K562 (cell line): ENCODE data around the gene MAP1LC3B2. TPM values are rescaled to one million over a fixed set of nuclear protein-coding genes. Genes with fewer than 3 reads are reported as not detected.

Experiments used
- ATAC-seq: fragments of 200-7000 bp; cut with Tn5 transposase; 3 replicates; pipeline ENCODE4 v1.9.1; 2020; ENCODE audit warnings: moderate library complexity
- BruUV-seq: library from RNA; stranded (reverse); fragments of 400-500 nt; replicated peaks from 2 replicates; lab custom pipeline; 2021; lab: Mats Ljungman, UMichigan
- CTCF ChIA-PET: fragments of 300-600 bp; formaldehyde crosslinking; extraction: SDS; loops from one replicate; lab custom pipeline; 2021; ENCODE audit warnings: low intra/inter-chr PET ratio; lab: Yijun Ruan, JAX
- POLR2A ChIA-PET: fragments of 300-600, 350-650 bp; sonication (Branson Sonifier 250); formaldehyde crosslinking; extraction: SDS; loops from one replicate; lab custom pipeline; 2021; ENCODE audit warnings: antibody characterized with exemption, inconsistent platforms; lab: Yijun Ruan, JAX
- DNase-seq, 4 experiments: peaks; one replicate each; pipeline versions ENCODE4 v3.0.0 to v3.0.0-alpha.2; 2011 to 2018; ENCODE audit warnings: low spot score in 3 of 4, mixed read lengths in 3 of 4; ENCODE audit errors: extremely low read depth in 1 of 4
- FAIRE-seq: peaks from 2 replicates; lab custom pipeline; 2011; peaks lifted over from hg19 to GRCh38; lab: Jason Lieb, UNC
- H2AFZ ChIP-seq: 2 replicates; pipeline ENCODE4 v1.6.0; 2011; ENCODE audit warnings: low read depth, low read length, control low read depth, inconsistent platforms
- H3K27ac ChIP-seq: fragments of 200-600 bp; 3 replicates; pipeline ENCODE4 v1.8.0; 2011; ENCODE audit warnings: low read depth, mild to moderate bottlenecking, control low read depth, inconsistent platforms, low read length, moderate library complexity, mixed read lengths; ENCODE audit errors: extremely low read depth
- H3K27me3 ChIP-seq, 2 experiments: fragments of 300-600 bp in 1 of 2; 2 replicates in 1 of 2; 3 replicates in 1 of 2; pipeline versions ENCODE4 v1.6.0 to v1.8.0; 2011; ENCODE audit warnings: inconsistent platforms in 2 of 2, low read length in 2 of 2, mild to moderate bottlenecking in 1 of 2, mixed read lengths in 1 of 2, moderate library complexity in 1 of 2; ENCODE audit not compliant: control insufficient read depth in 2 of 2, insufficient read depth in 2 of 2
- H3K36me3 ChIP-seq: fragments of 300-600 bp; 3 replicates; pipeline ENCODE4 v1.8.0; 2011; ENCODE audit warnings: mild to moderate bottlenecking, low read length, inconsistent platforms; ENCODE audit not compliant: control insufficient read depth, insufficient read depth
- H3K4me1 ChIP-seq, 2 experiments: fragments of 200-600 bp in 1 of 2; replicated peaks in 1 of 2; 2 replicates in 1 of 2; 3 replicates in 1 of 2; pipeline versions ENCODE4 v1.5.1 to v1.8.0; 2011; ENCODE audit warnings: inconsistent platforms in 2 of 2, low read length in 2 of 2, mild to moderate bottlenecking in 1 of 2, mixed read lengths in 1 of 2, moderate library complexity in 1 of 2; ENCODE audit not compliant: control insufficient read depth in 2 of 2, insufficient read depth in 2 of 2
- H3K4me2 ChIP-seq: 2 replicates; pipeline ENCODE4 v1.6.1; 2011; ENCODE audit warnings: low read length, control low read depth, inconsistent platforms, mixed read lengths; ENCODE audit not compliant: insufficient read depth
- H3K4me3 ChIP-seq: fragments of 200-600 bp; sonication (generic), shearing (Covaris generic); 2 replicates; pipeline ENCODE4 v1.5.1; 2016; ENCODE audit warnings: control low read depth, inconsistent platforms
- H3K79me2 ChIP-seq: fragments of 200-600 bp; 3 replicates; pipeline ENCODE4 v1.8.0; 2011; ENCODE audit warnings: low read length, inconsistent platforms; ENCODE audit not compliant: control insufficient read depth, insufficient read depth
- H3K9ac ChIP-seq, 2 experiments: 2 replicates each; pipeline versions ENCODE4 v1.6.0 to v1.6.1; 2011; ENCODE audit warnings: low read depth in 2 of 2, low read length in 2 of 2, control low read depth in 1 of 2, inconsistent platforms in 1 of 2, mild to moderate bottlenecking in 1 of 2, mixed read lengths in 1 of 2; ENCODE audit not compliant: insufficient read depth in 1 of 2
- H3K9me1 ChIP-seq: one replicate; pipeline ENCODE4 v1.6.0; 2011; ENCODE audit warnings: inconsistent platforms, mild to moderate bottlenecking, low read length, moderate library complexity; ENCODE audit not compliant: control insufficient read depth, insufficient read depth
- H3K9me3 ChIP-seq: replicated peaks from 2 replicates; pipeline ENCODE4 v1.5.1; 2011; ENCODE audit warnings: low read depth, low read length, inconsistent platforms; ENCODE audit not compliant: control insufficient read depth, insufficient read depth
- H4K20me1 ChIP-seq: replicated peaks from 2 replicates; pipeline ENCODE4 v1.6.1; 2011; ENCODE audit warnings: low read length, inconsistent platforms, mixed read lengths; ENCODE audit not compliant: control insufficient read depth, insufficient read depth
- ARHGAP35 ChIP-seq: fragments of 450-650 bp; IDR thresholded peaks from 2 replicates; pipeline ENCODE4 v1.6.1; 2018; ENCODE audit not compliant: partially characterized antibody
- ARID2 ChIP-seq: fragments of 450-650 bp; IDR thresholded peaks from 2 replicates; pipeline ENCODE4 v1.6.1; 2017; ENCODE audit warnings: antibody characterized with exemption, mild to moderate bottlenecking
- BRD9 ChIP-seq: fragments of 450-650 bp; IDR thresholded peaks from 2 replicates; pipeline ENCODE4 v1.6.1; 2018; ENCODE audit warnings: low read depth; ENCODE audit not compliant: partially characterized antibody
- CBFA2T3 ChIP-seq: fragments of 450-650 bp; IDR thresholded peaks from 2 replicates; pipeline ENCODE4 v1.6.1; 2017
- FOS ChIP-seq: IDR thresholded peaks from 3 replicates; pipeline ENCODE4 v1.6.1; 2011; ENCODE audit not compliant: insufficient read length; ENCODE audit errors: extremely low read depth
- HIVEP1 ChIP-seq: fragments of 250-450 bp; sonication (Bioruptor Pico); IDR thresholded peaks from 2 replicates; pipeline ENCODE4 v1.4.0; 2020; ENCODE audit warnings: mild to moderate bottlenecking
- KAT8 ChIP-seq: fragments of 450-650 bp; IDR thresholded peaks from 2 replicates; pipeline ENCODE4 v1.6.1; 2016; ENCODE audit warnings: low read depth, mild to moderate bottlenecking
- MYBL2 ChIP-seq, 2 experiments: fragments of 450-650 bp in 1 of 2; sonication (generic) in 1 of 2; formaldehyde crosslinking in 1 of 2; IDR thresholded peaks; 2 replicates each; pipeline versions ENCODE4 v1.6.1 to v1.8.1; 2017 to 2022; ENCODE audit warnings: borderline replicate concordance in 1 of 2, inconsistent platforms in 1 of 2, low read depth in 1 of 2, mild to moderate bottlenecking in 1 of 2, missing genetic modification reagents in 1 of 2, moderate library complexity in 1 of 2
- NFYB ChIP-seq: IDR thresholded peaks from 2 replicates; pipeline ENCODE4 v1.6.1; 2011; ENCODE audit warnings: mild to moderate bottlenecking, moderate library complexity; ENCODE audit not compliant: insufficient read length; ENCODE audit errors: extremely low read depth
- PURB ChIP-seq: sonication (generic); formaldehyde crosslinking; IDR thresholded peaks from 2 replicates; pipeline ENCODE4 v1.9.0; 2021; ENCODE audit warnings: low read depth, mild to moderate bottlenecking, missing genetic modification reagents
- ZNF224 ChIP-seq: sonication (generic); formaldehyde crosslinking; IDR thresholded peaks from 2 replicates; pipeline ENCODE4 v1.8.0; 2022; ENCODE audit warnings: mild to moderate bottlenecking, missing genetic modification reagents
- ZNF3 ChIP-seq: fragments of 250-450 bp; sonication (Bioruptor Pico); IDR thresholded peaks from 2 replicates; pipeline ENCODE4 v1.5.0; 2021; ENCODE audit warnings: mild to moderate bottlenecking, moderate library complexity
- ZNF431 ChIP-seq: sonication (generic); formaldehyde crosslinking; IDR thresholded peaks from 2 replicates; pipeline ENCODE4 v1.8.0; 2022; ENCODE audit warnings: mild to moderate bottlenecking, missing genetic modification reagents
- ZNF57 ChIP-seq: fragments of 450-650 bp; formaldehyde crosslinking; IDR thresholded peaks from 2 replicates; pipeline ENCODE4 v1.4.0; 2020; ENCODE audit warnings: mild to moderate bottlenecking, moderate library complexity
- ZNF583 ChIP-seq: fragments of 250-450 bp; sonication (Bioruptor Pico); IDR thresholded peaks from 2 replicates; pipeline ENCODE4 v1.4.0; 2020
- ZNF778 ChIP-seq: fragments of 450-650 bp; formaldehyde crosslinking; IDR thresholded peaks from 2 replicates; pipeline ENCODE4 v1.4.0; 2020; ENCODE audit warnings: mild to moderate bottlenecking, moderate library complexity
- ZSCAN32 ChIP-seq: fragments of 450-650 bp; formaldehyde crosslinking; IDR thresholded peaks from 2 replicates; pipeline ENCODE4 v1.4.0; 2020; ENCODE audit warnings: mild to moderate bottlenecking, moderate library complexity
- WGBS: fragments of 100-300 bp; shearing (Covaris generic); methylation state at CpG from one replicate; pipeline ENCODE4 v1.1.6; 2016; ENCODE audit warnings: low coverage, mixed read lengths; ENCODE audit not compliant: insufficient coverage; ENCODE audit errors: missing lambda C conversion rate; 5-methylcytosine and 5-hydroxymethylcytosine counted together
- in situ Hi-C: fragments of 300-500 bp; cut with MboI; formaldehyde crosslinking; loops from 4 replicates; pipeline ENCODE4 v1.15.0; 2018; ENCODE audit warnings: inconsistent platforms, mixed read lengths
- intact Hi-C: fragments of 100-400 bp; cut with micrococcal nuclease; formaldehyde crosslinking; loops from 2 replicates; pipeline ENCODE4 v1.14.2; 2022
- polyA plus RNA-seq, 8 experiments: library from polyadenylated mRNA; depleted of rRNA in 4 of 8; stranded (reverse) in 5 of 8; unstranded in 3 of 8; fragments of >200 nt; fragmentation: Nextera tagmentation in 2 of 8; fragmentation: Illumina TruSeq in 1 of 8; extraction: Ambion mirVana in 2 of 8; extraction: Trizol in 1 of 8; gene quantifications; 2 replicates each; pipeline versions ENCODE4 v1.2.1 to v1.2.3, GENCODE V29; 2011 to 2014; ENCODE audit warnings: inconsistent platforms in 1 of 8, missing spikeins in 1 of 8
- total RNA-seq, 7 experiments: library from RNA; depleted of rRNA in 6 of 7; stranded (reverse); fragments of >200 nt in 6 of 7; fragmentation: Illumina TruSeq in 2 of 7; extraction: Trizol in 2 of 7; gene quantifications; 2 replicates each; pipeline versions ENCODE4 v1.2.1 to v1.2.3, GENCODE V29; 2011 to 2021; ENCODE audit warnings: low replicate concordance in 1 of 7
- TF ChIP-seq, protein P1 (sequence below): sonication (generic); formaldehyde crosslinking; IDR thresholded peaks from 2 replicates; pipeline ENCODE4 v1.8.1; 2023; ENCODE audit warnings: mild to moderate bottlenecking, missing genetic modification reagents, moderate library complexity
- TF ChIP-seq, protein P2 (sequence below): sonication (generic); formaldehyde crosslinking; IDR thresholded peaks from 2 replicates; pipeline ENCODE4 v1.8.1; 2023; ENCODE audit warnings: mild to moderate bottlenecking, missing genetic modification reagents
- TF ChIP-seq, protein P3 (sequence below): sonication (generic); formaldehyde crosslinking; IDR thresholded peaks from 2 replicates; pipeline ENCODE4 v1.8.1; 2023; ENCODE audit warnings: mild to moderate bottlenecking, missing genetic modification reagents

Gene MAP1LC3B2
- total and polyA plus RNA-seq, 9 of the 15 experiments (the other 6 are each of a cell fraction or from before 2014, with no cell fraction given) = 0.53 to 2.8 (median 0.76) TPM; not detected in 2

DNA sequence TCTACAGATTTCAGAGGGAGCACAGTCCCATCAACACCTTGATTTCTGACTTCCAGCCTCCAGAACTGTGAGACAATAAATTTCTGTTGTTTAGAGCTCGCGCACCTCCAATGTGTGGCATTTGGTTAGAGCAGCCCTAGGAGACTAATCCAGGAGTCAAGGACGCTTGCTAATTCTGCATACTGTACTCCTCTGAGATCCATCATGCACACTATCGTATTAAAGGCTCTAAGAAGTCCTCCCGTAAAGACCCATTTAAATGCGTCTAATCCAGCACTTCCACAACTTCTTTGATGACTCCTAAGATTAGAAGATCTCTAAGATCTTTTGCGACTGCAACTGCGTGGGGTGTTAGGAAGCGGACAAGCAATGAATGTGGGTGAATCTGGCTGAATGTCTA, 30.4 kb downstream of the MAP1LC3B2 start (continued):
- TF ChIP-seq, protein P1, sequence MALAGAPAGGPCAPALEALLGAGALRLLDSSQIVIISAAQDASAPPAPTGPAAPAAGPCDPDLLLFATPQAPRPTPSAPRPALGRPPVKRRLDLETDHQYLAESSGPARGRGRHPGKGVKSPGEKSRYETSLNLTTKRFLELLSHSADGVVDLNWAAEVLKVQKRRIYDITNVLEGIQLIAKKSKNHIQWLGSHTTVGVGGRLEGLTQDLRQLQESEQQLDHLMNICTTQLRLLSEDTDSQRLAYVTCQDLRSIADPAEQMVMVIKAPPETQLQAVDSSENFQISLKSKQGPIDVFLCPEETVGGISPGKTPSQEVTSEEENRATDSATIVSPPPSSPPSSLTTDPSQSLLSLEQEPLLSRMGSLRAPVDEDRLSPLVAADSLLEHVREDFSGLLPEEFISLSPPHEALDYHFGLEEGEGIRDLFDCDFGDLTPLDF (CRISPR knock-in tag) = no peak
- TF ChIP-seq NFYB = no peak
- TF ChIP-seq KAT8 = no peak
- TF ChIP-seq ZNF224 (CRISPR knock-in tag) = no peak
- no peak for TF ChIP-seq ZNF3
- TF ChIP-seq ZNF778 = no peak
- no peak for TF ChIP-seq CBFA2T3
- TF ChIP-seq ZNF583 (CRISPR knock-in tag) = no peak

GRCh38 chr12:116590561-116590960, 31.4 kb downstream of the MAP1LC3B2 start:
- H3K4me1 ChIP-seq = peaks cover 14 to 18% of the 10 kb centered on the region in 2 experiments
- no peak overlapping the region for H3K27ac ChIP-seq
- no peak for DNase-seq
- in situ Hi-C loops = no loop called here
- H3K9ac ChIP-seq = no peak overlapping the region
- ATAC-seq = no peak
- POLR2A ChIA-PET = interaction anchor here (0.6 to 1.5 kb wide), 2 partner anchors 12 to 15 kb away, joined by 4 to 6 read pairs; no protein-coding TSS in a partner anchor
- H3K79me2 ChIP-seq = no peaks in the 10 kb centered on the region
- no peaks in the 10 kb centered on the region for H3K9me3 ChIP-seq
- CTCF ChIA-PET = no interaction called here
- no peak overlapping the region for H3K4me3 ChIP-seq
- H2AFZ ChIP-seq = no peak overlapping the region
- no peaks in the 10 kb centered on the region for H3K27me3 ChIP-seq
- 11% methylated on average over 1 of the region's 1 CpG for WGBS
- no peak overlapping the region for H3K4me2 ChIP-seq
- no peaks in the 10 kb centered on the region for H3K9me1 ChIP-seq
- no TSS peak for BruUV-seq
- H3K36me3 ChIP-seq = no peaks in the 10 kb centered on the region
- FAIRE-seq = no peak
- intact Hi-C loops = loop anchor here (10.0 kb wide), 1 partner anchor 596 kb away; no protein-coding TSS in a partner anchor
- no peaks in the 10 kb centered on the region for H4K20me1 ChIP-seq
- no peak for TF ChIP-seq MYBL2 (IDR thresholded peaks at IDR 0.05; ENCODE audit: low read depth)
- TF ChIP-seq MYBL2 (CRISPR knock-in tag; IDR thresholded peaks at IDR 0.05; ENCODE audit: borderline replicate concordance) = no peak
- TF ChIP-seq, protein P2, sequence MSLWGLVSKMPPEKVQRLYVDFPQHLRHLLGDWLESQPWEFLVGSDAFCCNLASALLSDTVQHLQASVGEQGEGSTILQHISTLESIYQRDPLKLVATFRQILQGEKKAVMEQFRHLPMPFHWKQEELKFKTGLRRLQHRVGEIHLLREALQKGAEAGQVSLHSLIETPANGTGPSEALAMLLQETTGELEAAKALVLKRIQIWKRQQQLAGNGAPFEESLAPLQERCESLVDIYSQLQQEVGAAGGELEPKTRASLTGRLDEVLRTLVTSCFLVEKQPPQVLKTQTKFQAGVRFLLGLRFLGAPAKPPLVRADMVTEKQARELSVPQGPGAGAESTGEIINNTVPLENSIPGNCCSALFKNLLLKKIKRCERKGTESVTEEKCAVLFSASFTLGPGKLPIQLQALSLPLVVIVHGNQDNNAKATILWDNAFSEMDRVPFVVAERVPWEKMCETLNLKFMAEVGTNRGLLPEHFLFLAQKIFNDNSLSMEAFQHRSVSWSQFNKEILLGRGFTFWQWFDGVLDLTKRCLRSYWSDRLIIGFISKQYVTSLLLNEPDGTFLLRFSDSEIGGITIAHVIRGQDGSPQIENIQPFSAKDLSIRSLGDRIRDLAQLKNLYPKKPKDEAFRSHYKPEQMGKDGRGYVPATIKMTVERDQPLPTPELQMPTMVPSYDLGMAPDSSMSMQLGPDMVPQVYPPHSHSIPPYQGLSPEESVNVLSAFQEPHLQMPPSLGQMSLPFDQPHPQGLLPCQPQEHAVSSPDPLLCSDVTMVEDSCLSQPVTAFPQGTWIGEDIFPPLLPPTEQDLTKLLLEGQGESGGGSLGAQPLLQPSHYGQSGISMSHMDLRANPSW (CRISPR knock-in tag) = no peak
- no peak for TF ChIP-seq ARHGAP35
- no peak for TF ChIP-seq PURB
- TF ChIP-seq HIVEP1 (CRISPR knock-in tag) = no peak
- TF ChIP-seq ARID2 = no peak
- TF ChIP-seq, protein P3, sequence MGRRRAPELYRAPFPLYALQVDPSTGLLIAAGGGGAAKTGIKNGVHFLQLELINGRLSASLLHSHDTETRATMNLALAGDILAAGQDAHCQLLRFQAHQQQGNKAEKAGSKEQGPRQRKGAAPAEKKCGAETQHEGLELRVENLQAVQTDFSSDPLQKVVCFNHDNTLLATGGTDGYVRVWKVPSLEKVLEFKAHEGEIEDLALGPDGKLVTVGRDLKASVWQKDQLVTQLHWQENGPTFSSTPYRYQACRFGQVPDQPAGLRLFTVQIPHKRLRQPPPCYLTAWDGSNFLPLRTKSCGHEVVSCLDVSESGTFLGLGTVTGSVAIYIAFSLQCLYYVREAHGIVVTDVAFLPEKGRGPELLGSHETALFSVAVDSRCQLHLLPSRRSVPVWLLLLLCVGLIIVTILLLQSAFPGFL (CRISPR knock-in tag) = no peak
- no peak for TF ChIP-seq BRD9
- TF ChIP-seq FOS = no peak
- no peak for TF ChIP-seq ZNF431
- no peak for TF ChIP-seq ZSCAN32
- no peak for TF ChIP-seq ZNF57 (CRISPR knock-in tag)
